ENCODE measurements around the gene POU2AF3.

DNA sequence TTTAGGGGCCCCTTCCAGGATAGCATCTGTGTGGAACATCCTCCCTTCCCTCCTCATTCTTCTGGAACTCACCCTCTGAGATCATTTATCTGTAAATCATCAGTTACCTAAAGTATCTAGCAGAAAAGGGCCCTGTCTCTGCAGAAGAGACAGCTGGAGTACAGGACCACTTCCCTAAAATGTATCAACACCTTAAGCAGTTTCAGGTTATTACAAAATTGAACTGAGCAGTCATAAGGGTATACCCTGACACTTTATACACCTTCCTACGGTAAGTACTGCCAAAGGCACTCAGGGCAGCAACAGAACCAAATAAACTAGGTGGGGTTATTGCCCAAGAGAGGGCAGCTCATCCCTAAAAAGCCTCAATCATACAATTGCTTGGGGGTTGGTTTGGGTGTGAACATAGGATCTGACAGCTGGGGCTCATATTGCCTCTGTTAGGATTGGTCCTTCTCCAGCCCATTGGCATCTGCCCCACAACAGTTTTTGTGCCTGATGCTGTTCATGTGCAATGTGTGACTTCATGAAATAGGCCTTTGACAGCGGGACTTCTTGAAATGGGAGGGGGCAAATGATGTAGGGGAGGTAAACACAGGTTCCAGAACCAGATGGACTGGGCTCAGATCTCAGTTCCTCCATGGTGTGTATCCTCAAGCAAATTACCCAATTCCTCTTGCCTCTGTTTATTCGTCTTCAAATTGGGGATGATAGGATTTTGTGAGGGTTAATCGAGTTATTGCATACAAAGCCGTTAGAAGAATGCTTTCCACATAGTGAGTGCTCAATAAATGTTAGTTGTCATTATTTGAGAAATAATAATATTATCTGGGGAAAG lies 2.9 kb downstream of the POU2AF3 start:
- TF ChIP-seq ATF3 (IDR thresholded peaks at IDR 0.05), result no peak
- TF ChIP-seq CTCF (IDR thresholded peaks at IDR 0.05 in 2 of 3, conservative IDR thresholded peaks at IDR 0.05 in 1 of 3; ENCODE audit: borderline replicate concordance in 1 of 3, insufficient read depth in 1 of 3, low read depth in 2 of 3, low read length in 2 of 3), result no peak
- TF ChIP-seq POLR2A (IDR thresholded peaks at IDR 0.05; ENCODE audit: borderline replicate concordance, extremely low read depth, insufficient read depth, insufficient read length), result no peak
- no peak for TF ChIP-seq YY1 (IDR thresholded peaks at IDR 0.05; ENCODE audit: extremely low read depth, insufficient replicate concordance, low read depth, low read length)
- no peak for TF ChIP-seq POLR2AphosphoS5 (IDR thresholded peaks at IDR 0.05; ENCODE audit: low read depth, low read length)
- no peak for TF ChIP-seq CBX3 (IDR thresholded peaks at IDR 0.05; ENCODE audit: low read depth)
- TF ChIP-seq SIN3A (IDR thresholded peaks at IDR 0.05; ENCODE audit: low read depth), result no peak
- TF ChIP-seq EZH2 (IDR thresholded peaks at IDR 0.05), result no peak
- TF ChIP-seq ELF1 (IDR thresholded peaks at IDR 0.05; ENCODE audit: borderline replicate concordance, low read depth), result no peak
- TF ChIP-seq EZH2phosphoT487 (IDR thresholded peaks at IDR 0.05; ENCODE audit: borderline replicate concordance), result no peak
- TF ChIP-seq EGR1 (IDR thresholded peaks at IDR 0.05; ENCODE audit: low read depth), result no peak
- no peak for TF ChIP-seq FOSL1 (IDR thresholded peaks at IDR 0.05; ENCODE audit: low read depth)
- TF ChIP-seq RAD21 (IDR thresholded peaks at IDR 0.05; ENCODE audit: low read depth), result no peak

Data from HCT116 (cell line).